OCI-LY7 (cell line): ENCODE measurements around the gene CFAP70. TPM values are rescaled to one million over a fixed set of nuclear protein-coding genes. Genes with fewer than 3 reads are reported as not detected.

Experiments
- BruUV-seq: library from RNA; stranded (reverse); fragments of 400-500 nt; replicated peaks from 2 replicates; lab custom pipeline; 2021; lab: Mats Ljungman, UMichigan
- CTCF ChIA-PET: fragments of 300-600 bp; sonication (Branson Sonifier 250); formaldehyde crosslinking; loops from one replicate; lab custom pipeline; 2022; ENCODE audit warnings: antibody characterized with exemption; ENCODE audit not compliant: unreplicated experiment; lab: Charles Lee
- POLR2A ChIA-PET: fragments of 300-600 bp; sonication (Branson Sonifier 250); formaldehyde crosslinking; loops from one replicate; lab custom pipeline; 2022; ENCODE audit warnings: antibody characterized with exemption; lab: Charles Lee
- DNase-seq: peaks from one replicate; pipeline ENCODE4 v3.0.0-alpha.2; 2015; ENCODE audit warnings: low spot score
- H2AFZ ChIP-seq: fragments of 200-600 bp; sonication (generic), shearing (Covaris generic); 2 replicates; pipeline ENCODE4 v1.6.1; 2014; ENCODE audit warnings: mild to moderate bottlenecking, antibody characterized with exemption, low read length, moderate library complexity
- H3K27ac ChIP-seq: fragments of 200-600 bp; sonication (generic); 2 replicates; pipeline ENCODE4 v1.5.1; 2014; ENCODE audit warnings: mixed run types, low read depth, mild to moderate bottlenecking, moderate library complexity, low read length, inconsistent platforms; ENCODE audit not compliant: poor library complexity, severe bottlenecking
- H3K36me3 ChIP-seq: fragments of 200-600 bp; sonication (generic); 2 replicates; pipeline ENCODE4 v1.6.1; 2014; ENCODE audit warnings: mild to moderate bottlenecking, antibody characterized with exemption, low read length, moderate library complexity, mixed read lengths; ENCODE audit not compliant: insufficient read depth
- H3K4me1 ChIP-seq: fragments of 200-600 bp; sonication (generic); 2 replicates; pipeline ENCODE4 v1.5.1; 2014; ENCODE audit warnings: mild to moderate bottlenecking, low read length; ENCODE audit not compliant: insufficient read depth, poor library complexity, severe bottlenecking
- H3K4me2 ChIP-seq: fragments of 200-600 bp; sonication (generic); 2 replicates; pipeline ENCODE4 v1.6.1; 2014; ENCODE audit warnings: mild to moderate bottlenecking, low read length
- H3K4me3 ChIP-seq: fragments of 200-600 bp; sonication (generic); 2 replicates; pipeline ENCODE4 v1.5.1; 2014; ENCODE audit warnings: mild to moderate bottlenecking, low read depth, low read length; ENCODE audit not compliant: poor library complexity, severe bottlenecking
- H3K79me2 ChIP-seq: fragments of 200-600 bp; sonication (generic); 2 replicates; pipeline ENCODE4 v1.6.1; 2016; ENCODE audit warnings: low read depth, mild to moderate bottlenecking, low read length, moderate library complexity, mixed read lengths; ENCODE audit not compliant: insufficient read depth
- H3K9me2 ChIP-seq: fragments of 200-600 bp; sonication (generic); 2 replicates; pipeline ENCODE4 v1.6.1; 2016; ENCODE audit warnings: mild to moderate bottlenecking, low read length, mixed read lengths; ENCODE audit not compliant: insufficient read depth
- H3K9me3 ChIP-seq: fragments of 200-600 bp; sonication (generic); 2 replicates; pipeline ENCODE4 v1.6.1; 2014; ENCODE audit warnings: mild to moderate bottlenecking, mixed run types, low read length, mixed read lengths
- H4K20me1 ChIP-seq: fragments of 200-600 bp; sonication (generic); 2 replicates; pipeline ENCODE4 v1.6.1; 2014; ENCODE audit warnings: mild to moderate bottlenecking, antibody characterized with exemption, low read length, moderate library complexity, mixed read lengths; ENCODE audit not compliant: insufficient read depth
- EZH2phosphoT487 ChIP-seq: fragments of 200-600 bp; sonication (generic); IDR thresholded peaks from 2 replicates; pipeline ENCODE4 v1.6.1; 2018; ENCODE audit warnings: low read depth, borderline replicate concordance, mild to moderate bottlenecking, mixed run types, antibody characterized with exemption, low read length, moderate library complexity, mixed read lengths
- intact Hi-C: fragments of 100-400 bp; cut with micrococcal nuclease; formaldehyde crosslinking; loops from one replicate; pipeline ENCODE4 v1.10.0; 2022; ENCODE audit not compliant: unreplicated experiment
- total RNA-seq, 2 experiments: library from RNA; depleted of rRNA in 1 of 2; stranded (reverse); fragments of >200 nt in 1 of 2; shearing (Covaris generic) in 1 of 2; gene quantifications; 2 replicates each; pipeline ENCODE4 v1.2.3, GENCODE V29; 2014 to 2022
- TF ChIP-seq, protein P1 (sequence below): fragments of 200-600 bp; sonication (generic); conservative IDR thresholded peaks from 2 replicates; pipeline ENCODE4 v1.5.1; 2014; ENCODE audit warnings: mild to moderate bottlenecking, antibody characterized with exemption, low read length, moderate library complexity, mixed read lengths

The CFAP70 gene
- total RNA-seq, 2 experiments from 2014 or later = 1.1 to 1.9 TPM

DNA sequence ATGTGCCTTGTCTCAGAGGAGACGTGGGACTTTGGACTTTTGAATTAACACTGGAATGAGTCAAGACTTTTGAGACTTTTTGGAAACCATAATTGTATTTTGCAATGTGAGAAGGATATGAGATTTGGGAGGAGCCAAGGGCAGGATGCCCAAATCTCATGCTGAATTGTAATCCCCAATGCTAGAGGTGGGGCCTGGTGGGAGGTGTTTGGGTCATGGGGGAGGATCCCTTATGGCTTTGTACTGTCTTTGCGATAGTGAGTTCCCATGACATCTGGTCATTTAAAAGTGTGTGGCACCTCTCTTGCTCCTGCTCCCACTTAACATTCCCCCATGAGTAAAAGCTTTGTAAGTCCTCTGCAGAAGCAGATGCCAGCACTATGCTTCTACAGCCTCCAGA lies 150.8 kb downstream of the CFAP70 start:
- no peak overlapping the region for H3K4me2 ChIP-seq
- no peak overlapping the region for H3K4me3 ChIP-seq
- H2AFZ ChIP-seq = no peak overlapping the region
- ChIA-PET CTCF (no interaction called here), POLR2A (interaction anchor here (0.7 kb wide), 1 partner anchor 520 kb away, joined by 3 read pairs; no protein-coding TSS in a partner anchor)
- no peaks in the 10 kb centered on the region for H3K36me3 ChIP-seq
- H3K9me2 ChIP-seq = no peaks in the 10 kb centered on the region
- no peaks in the 10 kb centered on the region for H4K20me1 ChIP-seq
- BruUV-seq = no TSS peak
- intact Hi-C loops = no loop called here
- H3K9me3 ChIP-seq = no peaks in the 10 kb centered on the region
- H3K27ac ChIP-seq = no peak overlapping the region
- no peaks in the 10 kb centered on the region for H3K4me1 ChIP-seq
- no peak for TF ChIP-seq EZH2phosphoT487
- TF ChIP-seq, protein P1, sequence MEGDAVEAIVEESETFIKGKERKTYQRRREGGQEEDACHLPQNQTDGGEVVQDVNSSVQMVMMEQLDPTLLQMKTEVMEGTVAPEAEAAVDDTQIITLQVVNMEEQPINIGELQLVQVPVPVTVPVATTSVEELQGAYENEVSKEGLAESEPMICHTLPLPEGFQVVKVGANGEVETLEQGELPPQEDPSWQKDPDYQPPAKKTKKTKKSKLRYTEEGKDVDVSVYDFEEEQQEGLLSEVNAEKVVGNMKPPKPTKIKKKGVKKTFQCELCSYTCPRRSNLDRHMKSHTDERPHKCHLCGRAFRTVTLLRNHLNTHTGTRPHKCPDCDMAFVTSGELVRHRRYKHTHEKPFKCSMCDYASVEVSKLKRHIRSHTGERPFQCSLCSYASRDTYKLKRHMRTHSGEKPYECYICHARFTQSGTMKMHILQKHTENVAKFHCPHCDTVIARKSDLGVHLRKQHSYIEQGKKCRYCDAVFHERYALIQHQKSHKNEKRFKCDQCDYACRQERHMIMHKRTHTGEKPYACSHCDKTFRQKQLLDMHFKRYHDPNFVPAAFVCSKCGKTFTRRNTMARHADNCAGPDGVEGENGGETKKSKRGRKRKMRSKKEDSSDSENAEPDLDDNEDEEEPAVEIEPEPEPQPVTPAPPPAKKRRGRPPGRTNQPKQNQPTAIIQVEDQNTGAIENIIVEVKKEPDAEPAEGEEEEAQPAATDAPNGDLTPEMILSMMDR = no peak
- no peaks in the 10 kb centered on the region for H3K79me2 ChIP-seq
- no peak for DNase-seq

- BruUV-seq = no TSS peak
- no peaks in the 10 kb centered on the region for H3K9me2 ChIP-seq
- DNase-seq = no peak
- no peaks in the 10 kb centered on the region for H3K79me2 ChIP-seq
- H3K4me1 ChIP-seq = no peaks in the 10 kb centered on the region
- H3K27ac ChIP-seq = no peak overlapping the region
- H3K36me3 ChIP-seq = no peaks in the 10 kb centered on the region
- ChIA-PET POLR2A (no interaction called here), CTCF (no interaction called here)
- H2AFZ ChIP-seq = no peak overlapping the region
- no peaks in the 10 kb centered on the region for H4K20me1 ChIP-seq
- no peak overlapping the region for H3K4me2 ChIP-seq
- H3K4me3 ChIP-seq = no peak overlapping the region
- H3K9me3 ChIP-seq = no peaks in the 10 kb centered on the region
- intact Hi-C loops = no loop called here
- TF ChIP-seq EZH2phosphoT487 = no peak
- TF ChIP-seq, protein P1 = no peak
Observed at GRCh38 chr10:73206385-73206784, 152.3 kb downstream of the CFAP70 start.

DNA sequence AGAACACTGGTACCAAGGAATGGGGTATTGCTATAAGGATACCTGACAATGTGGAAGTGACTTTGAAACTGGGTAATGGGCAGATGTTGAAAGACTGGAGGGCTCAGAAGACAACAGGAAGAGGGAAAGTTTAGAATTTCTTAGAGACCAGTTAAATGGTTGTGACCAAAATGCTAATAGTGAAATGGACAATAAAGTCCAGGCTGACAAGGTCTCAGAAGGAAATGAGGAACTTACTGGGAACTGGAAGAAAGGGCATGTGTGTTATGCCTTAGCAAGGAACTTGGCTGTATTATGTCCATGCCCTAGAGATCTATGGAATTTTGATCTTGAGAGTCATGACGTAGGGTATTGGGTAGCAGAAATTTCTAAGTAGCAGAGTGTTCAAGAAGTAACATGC lies 152.8 kb downstream of the CFAP70 start:
- intact Hi-C loops = no loop called here
- no peaks in the 10 kb centered on the region for H4K20me1 ChIP-seq
- no peaks in the 10 kb centered on the region for H3K9me2 ChIP-seq
- TF ChIP-seq EZH2phosphoT487 = no peak
- TF ChIP-seq, protein P1 = no peak
- H3K9me3 ChIP-seq = no peaks in the 10 kb centered on the region
- no peak for DNase-seq
- no peaks in the 10 kb centered on the region for H3K36me3 ChIP-seq
- no peak overlapping the region for H3K4me3 ChIP-seq
- ChIA-PET POLR2A (no interaction called here), CTCF (no interaction called here)
- no peak overlapping the region for H3K4me2 ChIP-seq
- H2AFZ ChIP-seq = no peak overlapping the region
- no peaks in the 10 kb centered on the region for H3K4me1 ChIP-seq
- H3K27ac ChIP-seq = no peak overlapping the region
- no TSS peak for BruUV-seq
- no peaks in the 10 kb centered on the region for H3K79me2 ChIP-seq
